MV-4-11 (cell line): ENCODE measurements around the gene MTARC1.

Experiments used
- DNase-seq: peaks from one replicate; lab custom pipeline; 2025; lab: John Stamatoyannopoulos, UW

Gene MTARC1

GRCh38 chr1:220834155-220834870 lies 47.6 kb downstream of the MTARC1 start:
- no peak for DNase-seq
